DND-41 (cell line): ENCODE results near the gene HADH.
"Not testable (repeated sequence)": the region's sequence is repeated elsewhere in the genome, so short reads cannot be mapped to it uniquely, and the experiment has no call there.

Experiments
- ATAC-seq: fragments of 200-7000 bp; cut with Tn5 transposase; 3 replicates; pipeline ENCODE4 v1.9.1; 2021; ENCODE audit warnings: low read depth; ENCODE audit not compliant: insufficient read depth
- DNase-seq: peaks from one replicate; pipeline ENCODE4 v3.0.0-alpha.2; 2020
- H2AFZ ChIP-seq: 2 replicates; pipeline ENCODE4 v1.6.0; 2012; ENCODE audit warnings: low read depth, low read length
- H3K27ac ChIP-seq: 2 replicates; pipeline ENCODE4 v1.5.1; 2012; ENCODE audit warnings: low read length, inconsistent platforms
- H3K27me3 ChIP-seq: fragments of 200-600 bp; sonication (generic); 2 replicates; pipeline ENCODE4 v1.6.0; 2012; ENCODE audit warnings: low read length, mild to moderate bottlenecking, inconsistent platforms; ENCODE audit not compliant: insufficient read depth, poor library complexity
- H3K36me3 ChIP-seq: 2 replicates; pipeline ENCODE4 v1.5.1; 2012; ENCODE audit warnings: low read length, inconsistent platforms; ENCODE audit not compliant: insufficient read depth
- H3K4me1 ChIP-seq: 2 replicates; pipeline ENCODE4 v1.5.1; 2012; ENCODE audit warnings: mild to moderate bottlenecking, low read length; ENCODE audit not compliant: insufficient read depth
- H3K4me2 ChIP-seq: 2 replicates; pipeline ENCODE4 v1.6.0; 2012; ENCODE audit warnings: mild to moderate bottlenecking, moderate library complexity, low read length, inconsistent platforms; ENCODE audit not compliant: insufficient read depth
- H3K4me3 ChIP-seq, 2 experiments: fragments of 200-600 bp in 1 of 2; shearing (Covaris generic) in 1 of 2; 2 replicates each; pipeline ENCODE4 v1.5.1; 2012 to 2016; ENCODE audit warnings: inconsistent platforms in 2 of 2, low read length in 2 of 2, mild to moderate bottlenecking in 2 of 2, low read depth in 1 of 2, moderate library complexity in 1 of 2
- H3K79me2 ChIP-seq: 2 replicates; pipeline ENCODE4 v1.6.0; 2012; ENCODE audit warnings: low read length, inconsistent platforms; ENCODE audit not compliant: insufficient read depth
- H3K9ac ChIP-seq: 2 replicates; pipeline ENCODE4 v1.6.0; 2012; ENCODE audit warnings: low read depth, mild to moderate bottlenecking, inconsistent platforms, low read length, moderate library complexity
- H3K9me3 ChIP-seq: 2 replicates; pipeline ENCODE4 v1.5.1; 2012; ENCODE audit warnings: low read length, moderate library complexity, mild to moderate bottlenecking, inconsistent platforms; ENCODE audit not compliant: insufficient read depth, severe bottlenecking
- H4K20me1 ChIP-seq: 2 replicates; pipeline ENCODE4 v1.6.0; 2012; ENCODE audit warnings: low read length; ENCODE audit not compliant: insufficient read depth
- CTCF ChIP-seq: IDR thresholded peaks from 2 replicates; pipeline ENCODE4 v1.5.1; 2012; ENCODE audit warnings: borderline replicate concordance, low read length, moderate library complexity, mild to moderate bottlenecking; ENCODE audit not compliant: poor library complexity, severe bottlenecking; ENCODE audit errors: extremely low read depth
- EZH2 ChIP-seq: IDR thresholded peaks from 3 replicates; pipeline ENCODE4 v1.6.1; 2012; ENCODE audit warnings: borderline replicate concordance, low read depth, mild to moderate bottlenecking, moderate library complexity, low read length, inconsistent platforms; ENCODE audit not compliant: severe bottlenecking

HADH gene

DNA sequence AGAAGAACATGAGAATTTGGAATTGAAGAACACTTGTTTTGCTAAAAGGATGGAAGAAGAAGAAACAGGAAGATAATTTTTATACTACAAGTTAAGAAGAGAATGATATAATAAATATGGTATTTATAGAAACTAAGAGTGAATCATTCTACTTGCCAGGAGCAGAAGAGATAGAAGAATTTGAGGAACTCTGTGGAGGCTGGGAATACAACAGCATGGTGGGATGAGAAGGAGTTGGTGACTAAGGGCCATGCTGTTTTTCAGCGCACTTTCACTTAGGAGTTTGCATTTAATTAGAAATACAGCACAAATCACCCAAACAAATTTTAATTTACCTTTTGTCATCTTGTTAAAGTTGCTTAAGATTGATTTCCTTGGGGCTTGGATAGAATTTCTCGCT lies 20.5 kb downstream of the HADH start:
- ATAC-seq (no peak), DNase-seq (no peak)
- H3K9me3 ChIP-seq, result no peaks in the 10 kb centered on the region
- H3K4me1 ChIP-seq, result no peaks in the 10 kb centered on the region
- no peaks in the 10 kb centered on the region for H3K27me3 ChIP-seq
- H3K79me2 ChIP-seq, result peaks cover 36% of the 10 kb centered on the region; the same call in 1 of the 2 replicates
- H2AFZ ChIP-seq, result no peak overlapping the region
- H3K36me3 ChIP-seq, result peaks cover 59% of the 10 kb centered on the region
- H3K9ac ChIP-seq, result no peak overlapping the region
- no peaks in the 10 kb centered on the region; the same call in 1 of the 2 replicates for H4K20me1 ChIP-seq
- H3K4me3 ChIP-seq, result no peak overlapping the region
- no peak overlapping the region for H3K4me2 ChIP-seq
- H3K27ac ChIP-seq, result no peak overlapping the region
- TF ChIP-seq EZH2 (no peak), CTCF (no peak)

DNA sequence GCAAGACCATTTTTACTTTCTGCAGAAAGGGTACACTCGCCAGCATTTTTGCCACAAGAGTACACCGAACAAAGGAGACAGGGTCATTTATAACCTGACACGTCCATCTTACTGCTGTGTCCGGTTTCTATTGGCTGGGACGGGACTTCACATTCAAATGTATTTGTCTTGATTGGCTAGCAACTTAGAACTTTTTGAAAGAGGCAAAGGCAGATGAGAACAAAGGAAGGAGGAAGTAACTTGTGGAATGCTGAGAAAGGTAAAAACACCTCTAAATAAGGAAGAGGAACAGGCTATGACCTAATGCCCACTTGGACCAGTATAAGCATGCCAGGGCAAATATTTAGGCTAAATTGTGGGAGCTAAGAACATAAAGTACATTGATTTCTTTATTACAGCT lies 22.7 kb downstream of the HADH start:
- not testable (repeated sequence) for H3K27me3 ChIP-seq, H3K9ac ChIP-seq, DNase-seq, H3K27ac ChIP-seq, H3K4me3 ChIP-seq, ATAC-seq, H2AFZ ChIP-seq, H3K9me3 ChIP-seq, H4K20me1 ChIP-seq, H3K4me1 ChIP-seq, H3K4me2 ChIP-seq
- peaks cover 79% of the 10 kb centered on the region for H3K36me3 ChIP-seq
- peaks cover 20% of the 10 kb centered on the region; the same call in 1 of the 2 replicates for H3K79me2 ChIP-seq

DNA sequence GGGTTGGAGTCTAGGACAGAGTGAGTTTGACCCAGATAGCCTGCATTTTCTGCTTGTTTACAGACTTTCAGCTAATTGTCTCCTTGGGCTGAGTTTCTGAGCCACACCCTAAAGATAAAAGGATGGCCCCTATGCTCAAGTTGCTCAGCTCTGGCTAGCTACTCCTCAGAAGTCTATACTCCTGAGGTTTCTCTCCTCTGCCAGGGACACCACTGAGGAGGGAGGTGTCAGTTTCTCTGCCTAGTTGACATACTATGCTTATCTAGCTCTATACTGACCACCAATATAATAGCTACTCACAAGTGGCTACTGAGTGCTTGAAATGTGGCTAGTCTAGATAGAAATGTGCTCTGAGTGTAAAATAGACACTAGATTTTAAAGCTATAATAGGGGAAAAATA lies 23.6 kb downstream of the HADH start:
- no peak overlapping the region for H3K27ac ChIP-seq
- H3K4me2 ChIP-seq, result no peak overlapping the region
- no peak for DNase-seq
- no peak overlapping the region for H3K4me3 ChIP-seq
- peaks cover 6% of the 10 kb centered on the region for H3K4me1 ChIP-seq
- no peaks in the 10 kb centered on the region for H4K20me1 ChIP-seq
- peaks cover 10% of the 10 kb centered on the region; the same call in 1 of the 2 replicates for H3K79me2 ChIP-seq
- H3K9me3 ChIP-seq, result no peaks in the 10 kb centered on the region
- peaks cover 86% of the 10 kb centered on the region for H3K36me3 ChIP-seq
- H3K27me3 ChIP-seq, result no peaks in the 10 kb centered on the region
- TF ChIP-seq CTCF, result no peak
- no peak for TF ChIP-seq EZH2
- no peak overlapping the region for H3K9ac ChIP-seq
- no peak for ATAC-seq
- no peak overlapping the region for H2AFZ ChIP-seq

DNA sequence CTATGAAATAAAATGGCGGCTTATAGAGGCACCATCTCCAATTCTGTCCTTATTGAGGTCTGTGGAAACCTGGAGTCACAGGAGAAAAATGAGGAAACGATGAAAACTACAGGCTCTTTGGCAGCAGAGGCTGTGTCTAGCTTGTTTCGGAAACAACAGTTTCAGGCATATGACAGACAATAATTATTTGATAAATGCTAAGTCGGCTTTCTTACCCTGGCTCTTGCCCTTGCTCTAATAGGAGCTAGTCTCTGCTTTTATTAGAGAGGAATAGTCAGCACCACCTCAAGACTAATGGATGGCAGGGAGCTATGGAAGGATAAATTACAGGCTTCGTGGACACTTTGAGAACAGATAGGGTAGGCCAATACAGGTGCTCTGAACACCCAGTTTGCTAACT lies 24.3 kb downstream of the HADH start:
- H3K27ac ChIP-seq, result no peak overlapping the region
- ATAC-seq, result no peak
- no peak overlapping the region for H3K9ac ChIP-seq
- no peak overlapping the region for H3K4me3 ChIP-seq
- no peak for DNase-seq
- no peaks in the 10 kb centered on the region for H4K20me1 ChIP-seq
- peaks cover 13% of the 10 kb centered on the region for H3K4me1 ChIP-seq
- H3K9me3 ChIP-seq, result no peaks in the 10 kb centered on the region
- no peak overlapping the region for H3K4me2 ChIP-seq
- H2AFZ ChIP-seq, result no peak overlapping the region
- TF ChIP-seq EZH2 (no peak), CTCF (no peak)
- H3K79me2 ChIP-seq, result 0 out of 2 replicates have a peak, but pooled peaks cover 4% of the 10 kb centered on the region
- H3K27me3 ChIP-seq, result no peaks in the 10 kb centered on the region
- peaks cover 87% of the 10 kb centered on the region for H3K36me3 ChIP-seq
